SU-DHL-6 (cell line): Measurements from ENCODE around the gene TRIP10.

Experiments used
- H2AFZ ChIP-seq: fragments of 200-600 bp; sonication (generic); 2 replicates; pipeline ENCODE4 v1.6.1; 2014; ENCODE audit warnings: low read depth, mild to moderate bottlenecking, moderate library complexity, mixed read lengths, antibody characterized with exemption, low read length; ENCODE audit not compliant: severe bottlenecking
- H3F3A ChIP-seq: fragments of 200-600 bp; shearing (Covaris generic); 2 replicates; pipeline ENCODE4 v1.6.0; 2016; ENCODE audit warnings: antibody characterized with exemption, mild to moderate bottlenecking; ENCODE audit not compliant: insufficient read depth
- H3K27ac ChIP-seq: fragments of 200-600 bp; sonication (generic); 2 replicates; pipeline ENCODE4 v1.5.1; 2016; ENCODE audit warnings: low read depth, mild to moderate bottlenecking, low read length, moderate library complexity, mixed read lengths
- H3K27me3 ChIP-seq: fragments of 200-600 bp; sonication (generic), shearing (Covaris generic); 2 replicates; pipeline ENCODE4 v1.6.0; 2014; ENCODE audit warnings: mild to moderate bottlenecking, low read length
- H3K36me3 ChIP-seq: fragments of 200-600 bp; sonication (generic); 2 replicates; pipeline ENCODE4 v1.6.1; 2014; ENCODE audit warnings: mild to moderate bottlenecking, low read length, mixed read lengths
- H3K4me2 ChIP-seq: fragments of 300-600, 200-600 bp; shearing (Covaris generic), sonication (generic); 2 replicates; pipeline ENCODE4 v1.6.0; 2014; ENCODE audit warnings: low read length, low read depth, mild to moderate bottlenecking; ENCODE audit not compliant: poor library complexity, severe bottlenecking
- H3K4me3 ChIP-seq: fragments of 200-600 bp; sonication (generic); 2 replicates; pipeline ENCODE4 v1.5.1; 2014; ENCODE audit warnings: antibody characterized with exemption, low read length, mild to moderate bottlenecking, mixed read lengths; ENCODE audit not compliant: insufficient read depth, poor library complexity, severe bottlenecking
- H3K79me2 ChIP-seq: fragments of 200-600 bp; sonication (generic); 2 replicates; pipeline ENCODE4 v1.6.1; 2014; ENCODE audit warnings: mild to moderate bottlenecking, low read length, moderate library complexity; ENCODE audit not compliant: insufficient read depth
- H3K9ac ChIP-seq: fragments of 200-600 bp; sonication (generic); 2 replicates; pipeline ENCODE4 v1.7.0; 2014; ENCODE audit warnings: mild to moderate bottlenecking, low read length
- H3K9me2 ChIP-seq: fragments of 200-600 bp; sonication (generic); replicated peaks from 2 replicates; pipeline ENCODE4 v1.6.1; 2014; ENCODE audit warnings: low read length; ENCODE audit not compliant: insufficient read depth
- H3K9me3 ChIP-seq: fragments of 200-600 bp; sonication (generic); 2 replicates; pipeline ENCODE4 v1.6.1; 2014; ENCODE audit warnings: low read length, mixed read lengths; ENCODE audit not compliant: insufficient read depth
- H4K20me1 ChIP-seq: fragments of 200-600 bp; sonication (generic); 2 replicates; pipeline ENCODE4 v1.6.1; 2014; ENCODE audit warnings: low read depth, mild to moderate bottlenecking, antibody characterized with exemption, low read length, moderate library complexity, mixed read lengths
- EZH2phosphoT487 ChIP-seq: fragments of 200-600 bp; sonication (generic), shearing (Covaris generic); conservative IDR thresholded peaks from 2 replicates; pipeline ENCODE4 v1.6.1; 2018; ENCODE audit warnings: mild to moderate bottlenecking, antibody characterized with exemption, low read length, moderate library complexity, mixed read lengths
- TF ChIP-seq, protein P1 (sequence below): fragments of 200-600 bp; sonication (generic); IDR thresholded peaks from one replicate; pipeline ENCODE4 v1.5.1; 2017; ENCODE audit warnings: antibody characterized with exemption, mild to moderate bottlenecking, low read length, moderate library complexity; ENCODE audit not compliant: insufficient read depth, poor library complexity, severe bottlenecking

Gene TRIP10

DNA sequence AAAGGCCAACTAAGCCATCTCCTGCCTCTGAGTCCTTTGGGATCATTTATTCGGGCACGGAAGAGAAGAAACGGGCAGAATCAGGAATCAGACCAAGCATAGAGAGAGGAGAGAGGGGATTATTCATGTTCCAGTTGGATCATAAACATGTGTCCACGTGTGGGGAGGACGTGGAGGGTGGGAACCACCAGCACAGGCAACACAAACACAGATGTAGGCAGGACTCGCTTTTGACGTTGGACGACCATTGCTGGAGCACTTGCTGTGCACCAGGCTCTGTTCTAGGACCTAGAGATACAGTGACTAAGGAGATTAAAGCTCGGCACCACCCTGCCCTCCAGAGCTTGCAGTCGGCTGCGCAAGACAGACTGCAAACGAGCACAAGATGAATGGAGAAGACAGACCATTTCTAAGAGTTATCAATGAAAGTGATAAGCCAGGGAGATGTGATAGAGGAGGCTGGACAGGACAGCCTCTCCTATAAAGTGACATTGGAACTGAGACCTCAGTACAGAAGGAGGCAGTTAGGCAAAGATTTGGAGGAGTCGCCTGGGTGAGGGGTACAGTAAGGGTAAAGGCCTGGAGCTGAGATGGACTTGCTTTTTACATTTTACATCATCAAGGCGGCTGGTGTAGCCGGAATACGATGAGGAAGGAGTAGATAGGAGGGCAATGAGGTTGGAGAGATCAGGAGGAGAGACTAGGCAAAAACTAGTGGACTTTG lies 27.0 kb downstream of the TRIP10 start:
- Histone ChIP-seq H3K79me2 (peaks cover 9% of the 10 kb centered on the region; the same call in 1 of the 2 replicates), H2AFZ (peak overlapping the region; percentile 78), H3K9ac (peak overlapping the region; percentile 59), H3K4me3 (peak overlapping the region; percentile 69), H3F3A (peaks cover 11% of the 10 kb centered on the region), H3K9me3 (no peaks in the 10 kb centered on the region), H3K4me2 (peak overlapping the region; percentile 84), H3K36me3 (no peaks in the 10 kb centered on the region), H4K20me1 (no peaks in the 10 kb centered on the region), H3K27me3 (no peaks in the 10 kb centered on the region), H3K9me2 (no peaks in the 10 kb centered on the region), H3K27ac (peak overlapping the region; percentile 48)
- TF ChIP-seq EZH2phosphoT487 = no peak
- TF ChIP-seq, protein P1, sequence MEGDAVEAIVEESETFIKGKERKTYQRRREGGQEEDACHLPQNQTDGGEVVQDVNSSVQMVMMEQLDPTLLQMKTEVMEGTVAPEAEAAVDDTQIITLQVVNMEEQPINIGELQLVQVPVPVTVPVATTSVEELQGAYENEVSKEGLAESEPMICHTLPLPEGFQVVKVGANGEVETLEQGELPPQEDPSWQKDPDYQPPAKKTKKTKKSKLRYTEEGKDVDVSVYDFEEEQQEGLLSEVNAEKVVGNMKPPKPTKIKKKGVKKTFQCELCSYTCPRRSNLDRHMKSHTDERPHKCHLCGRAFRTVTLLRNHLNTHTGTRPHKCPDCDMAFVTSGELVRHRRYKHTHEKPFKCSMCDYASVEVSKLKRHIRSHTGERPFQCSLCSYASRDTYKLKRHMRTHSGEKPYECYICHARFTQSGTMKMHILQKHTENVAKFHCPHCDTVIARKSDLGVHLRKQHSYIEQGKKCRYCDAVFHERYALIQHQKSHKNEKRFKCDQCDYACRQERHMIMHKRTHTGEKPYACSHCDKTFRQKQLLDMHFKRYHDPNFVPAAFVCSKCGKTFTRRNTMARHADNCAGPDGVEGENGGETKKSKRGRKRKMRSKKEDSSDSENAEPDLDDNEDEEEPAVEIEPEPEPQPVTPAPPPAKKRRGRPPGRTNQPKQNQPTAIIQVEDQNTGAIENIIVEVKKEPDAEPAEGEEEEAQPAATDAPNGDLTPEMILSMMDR = no peak

GRCh38 chr19:6767081-6767356 lies 27.5 kb downstream of the TRIP10 start:
- no peak for TF ChIP-seq EZH2phosphoT487
- TF ChIP-seq, protein P1 = no peak
- H3K9me3 ChIP-seq = no peaks in the 10 kb centered on the region
- peak overlapping the region; percentile 84 for H3K4me2 ChIP-seq
- H3F3A ChIP-seq = peaks cover 11% of the 10 kb centered on the region
- peak overlapping the region; percentile 78 for H2AFZ ChIP-seq
- peak overlapping the region; percentile 48 for H3K27ac ChIP-seq
- no peaks in the 10 kb centered on the region for H3K27me3 ChIP-seq
- H3K4me3 ChIP-seq = peak overlapping the region; percentile 69
- no peaks in the 10 kb centered on the region for H3K36me3 ChIP-seq
- no peaks in the 10 kb centered on the region for H4K20me1 ChIP-seq
- peak overlapping the region; percentile 59 for H3K9ac ChIP-seq
- H3K79me2 ChIP-seq = peaks cover 9% of the 10 kb centered on the region; the same call in 1 of the 2 replicates
- no peaks in the 10 kb centered on the region for H3K9me2 ChIP-seq

DNA sequence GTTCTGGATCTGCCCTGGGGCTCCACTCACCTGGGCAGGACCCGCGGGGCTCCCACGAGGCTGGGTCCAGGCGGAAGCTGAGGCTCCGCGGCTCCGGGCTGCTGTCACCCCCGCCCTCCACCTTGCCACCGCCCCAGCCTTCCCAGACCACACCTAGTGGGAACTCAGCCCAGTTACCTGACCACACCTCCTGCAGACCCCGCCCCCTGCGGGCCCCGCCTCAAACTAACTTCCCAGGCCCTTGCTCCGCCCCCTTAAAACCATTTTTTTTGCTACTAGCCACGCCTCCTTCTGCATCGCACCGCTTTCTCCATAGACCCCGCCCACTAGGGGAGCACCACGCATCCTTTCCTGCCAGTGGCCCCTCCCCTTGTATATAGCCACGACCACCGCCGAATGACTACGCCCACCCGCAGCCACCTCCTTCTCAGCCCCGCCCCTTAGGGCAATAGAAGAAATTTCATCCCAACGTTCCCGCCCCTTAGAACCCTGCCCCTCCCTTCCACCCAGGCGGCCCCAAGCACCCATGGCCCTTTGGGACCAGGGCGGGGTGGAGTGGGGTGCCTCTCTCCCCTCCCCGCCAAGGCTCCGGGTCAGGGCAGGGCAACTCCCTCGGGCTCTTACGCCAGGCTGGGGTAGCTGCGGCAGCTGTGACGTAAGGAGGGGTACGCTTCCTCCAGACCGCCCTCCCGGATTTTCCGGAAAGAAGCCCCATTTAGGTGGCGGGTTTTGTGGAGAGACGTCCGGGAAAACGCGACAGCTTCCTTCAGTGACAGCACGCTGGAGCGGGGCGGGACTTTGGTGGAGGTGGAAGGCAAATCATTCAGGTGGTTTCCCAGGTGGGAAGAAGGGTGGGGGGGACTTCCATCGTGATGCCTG lies 28.1 kb downstream of the TRIP10 start, which contains the start of gene SH2D3A:
Gene SH2D3A, minus strand, starts transcription at position 79 of the 879 bp plus-strand sequence. CDS start 3,687 bp downstream, outside the sequence.
- H3K79me2 ChIP-seq = peaks cover 10% of the 10 kb centered on the region; the same call in 1 of the 2 replicates
- H4K20me1 ChIP-seq = no peaks in the 10 kb centered on the region
- peaks cover 11% of the 10 kb centered on the region for H3F3A ChIP-seq
- H3K9ac ChIP-seq = peak within 1 kb of the TSS; percentile 59
- H3K27ac ChIP-seq = peak within 1 kb of the TSS; percentile 51
- TF ChIP-seq EZH2phosphoT487 = no peak
- TF ChIP-seq, protein P1 = no peak
- no peaks in the 10 kb centered on the region for H3K36me3 ChIP-seq
- no peaks in the 10 kb centered on the region for H3K27me3 ChIP-seq
- H3K9me3 ChIP-seq = no peaks in the 10 kb centered on the region
- H3K4me2 ChIP-seq = peak within 1 kb of the TSS; percentile 84
- no peaks in the 10 kb centered on the region for H3K9me2 ChIP-seq
- peak within 1 kb of the TSS; percentile 69 for H3K4me3 ChIP-seq
- H2AFZ ChIP-seq = peak within 1 kb of the TSS; percentile 78
